ENCODE results near the gene RAB40C. TPM values are rescaled to one million over a fixed set of nuclear protein-coding genes. Genes with fewer than 3 reads are reported as not detected.

The RAB40C gene
- total and polyA plus RNA-seq, 2 experiments from 2014 or later, result 30.2 to 32.7 TPM

DNA sequence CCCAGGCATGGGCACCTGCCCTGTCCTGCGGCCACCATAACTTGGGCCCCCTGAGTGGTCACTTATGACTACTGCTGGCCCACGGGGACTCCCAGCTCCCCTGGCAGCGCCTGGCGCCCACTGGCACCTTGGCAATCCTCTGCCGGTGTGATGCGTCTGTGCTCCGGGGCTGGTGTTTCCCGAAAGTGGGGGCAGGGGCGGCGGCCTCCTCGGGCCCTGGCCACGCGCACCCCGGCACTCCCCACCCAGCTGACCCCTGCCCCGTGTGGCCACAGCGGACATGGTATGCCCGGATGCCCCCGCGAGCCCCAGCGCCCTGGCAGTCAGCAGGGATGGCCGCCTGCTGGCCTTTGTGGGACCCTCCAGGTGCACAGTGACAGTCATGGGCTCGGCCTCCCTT, 67.6 kb downstream of the RAB40C start:
- no peaks in the 10 kb centered on the region for H3K9me3 ChIP-seq (ENCODE audit: low read depth)
- H3K79me2 ChIP-seq, result no peaks in the 10 kb centered on the region
- WGBS (ENCODE audit: low lambda C conversion rate, missing lambda C conversion rate), result 98% methylated on average over 19 of the region's 22 CpGs
- H3K4me1 ChIP-seq (ENCODE audit: insufficient read depth), result peaks cover 3% of the 10 kb centered on the region
- no peaks in the 10 kb centered on the region for H3K27me3 ChIP-seq
- no peak overlapping the region for H3K4me2 ChIP-seq
- no peak overlapping the region for H3K27ac ChIP-seq
- no peaks in the 10 kb centered on the region for H3K9me2 ChIP-seq (replicated peaks; ENCODE audit: insufficient read depth)
- H3K4me3 ChIP-seq, result no peak overlapping the region
- no peak for TF ChIP-seq EZH2phosphoT487 (IDR thresholded peaks at IDR 0.05; ENCODE audit: low read depth, severe bottlenecking, unreplicated experiment)
- no peak for TF ChIP-seq EZH2 (IDR thresholded peaks at IDR 0.05; ENCODE audit: borderline replicate concordance)
- TF ChIP-seq, protein P1, sequence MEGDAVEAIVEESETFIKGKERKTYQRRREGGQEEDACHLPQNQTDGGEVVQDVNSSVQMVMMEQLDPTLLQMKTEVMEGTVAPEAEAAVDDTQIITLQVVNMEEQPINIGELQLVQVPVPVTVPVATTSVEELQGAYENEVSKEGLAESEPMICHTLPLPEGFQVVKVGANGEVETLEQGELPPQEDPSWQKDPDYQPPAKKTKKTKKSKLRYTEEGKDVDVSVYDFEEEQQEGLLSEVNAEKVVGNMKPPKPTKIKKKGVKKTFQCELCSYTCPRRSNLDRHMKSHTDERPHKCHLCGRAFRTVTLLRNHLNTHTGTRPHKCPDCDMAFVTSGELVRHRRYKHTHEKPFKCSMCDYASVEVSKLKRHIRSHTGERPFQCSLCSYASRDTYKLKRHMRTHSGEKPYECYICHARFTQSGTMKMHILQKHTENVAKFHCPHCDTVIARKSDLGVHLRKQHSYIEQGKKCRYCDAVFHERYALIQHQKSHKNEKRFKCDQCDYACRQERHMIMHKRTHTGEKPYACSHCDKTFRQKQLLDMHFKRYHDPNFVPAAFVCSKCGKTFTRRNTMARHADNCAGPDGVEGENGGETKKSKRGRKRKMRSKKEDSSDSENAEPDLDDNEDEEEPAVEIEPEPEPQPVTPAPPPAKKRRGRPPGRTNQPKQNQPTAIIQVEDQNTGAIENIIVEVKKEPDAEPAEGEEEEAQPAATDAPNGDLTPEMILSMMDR (IDR thresholded peaks at IDR 0.05; ENCODE audit: poor library complexity), result no peak
- H3K36me3 ChIP-seq (replicated peaks; ENCODE audit: insufficient read depth, low read depth), result no peaks in the 10 kb centered on the region
- no peak for DNase-seq (ENCODE audit: low spot score)
- no peak overlapping the region for H2AFZ ChIP-seq
- H4K20me1 ChIP-seq (ENCODE audit: insufficient read depth, poor library complexity, severe bottlenecking), result no peaks in the 10 kb centered on the region

DNA sequence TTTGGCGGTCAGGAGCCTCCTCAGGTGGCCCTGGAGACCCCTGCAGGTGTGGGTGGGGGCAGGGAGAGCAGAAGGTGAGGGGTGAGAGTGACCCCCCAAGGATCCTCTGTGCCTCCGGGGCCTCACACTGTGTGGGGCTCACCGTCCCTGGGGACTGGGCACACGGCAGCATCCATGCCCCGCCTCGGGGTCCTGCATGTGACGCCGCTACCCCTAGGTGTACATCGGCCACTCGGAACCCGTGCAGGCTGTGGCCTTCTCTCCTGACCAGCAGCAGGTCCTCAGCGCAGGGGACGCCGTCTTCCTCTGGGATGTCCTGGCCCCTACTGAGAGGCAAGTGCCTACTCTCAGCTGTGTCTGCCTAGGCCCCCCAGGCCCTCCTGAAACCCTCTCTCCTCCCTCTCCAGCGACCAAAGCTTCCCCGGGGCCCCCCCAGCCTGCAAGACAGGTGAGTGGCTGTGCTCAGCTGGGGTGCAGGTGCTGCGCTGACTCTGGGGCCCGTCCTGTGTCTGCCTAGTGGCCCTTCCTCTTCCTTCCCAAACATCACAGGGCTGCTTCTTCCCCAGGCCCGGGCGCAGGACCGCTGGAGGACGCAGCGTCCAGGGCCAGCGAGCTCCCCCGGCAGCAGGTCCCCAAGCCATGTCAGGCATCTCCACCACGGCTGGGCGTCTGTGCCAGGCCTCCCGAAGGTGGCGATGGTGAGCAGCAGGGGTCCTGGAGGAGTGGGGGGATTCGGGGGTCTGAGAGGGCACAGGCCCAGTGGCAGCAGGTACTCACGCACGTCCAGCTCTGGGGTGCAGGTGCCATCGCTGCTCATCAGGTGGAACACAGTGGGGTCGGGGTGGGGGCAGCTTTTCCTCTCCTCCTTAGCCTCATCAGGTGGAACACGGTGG, 69.1 kb downstream of the RAB40C start:
- no peaks in the 10 kb centered on the region for H4K20me1 ChIP-seq (ENCODE audit: insufficient read depth, poor library complexity, severe bottlenecking)
- peaks cover 3% of the 10 kb centered on the region for H3K4me1 ChIP-seq (ENCODE audit: insufficient read depth)
- no peak for DNase-seq (ENCODE audit: low spot score)
- TF ChIP-seq EZH2 (IDR thresholded peaks at IDR 0.05; ENCODE audit: borderline replicate concordance), result no peak
- TF ChIP-seq EZH2phosphoT487 (IDR thresholded peaks at IDR 0.05; ENCODE audit: low read depth, severe bottlenecking, unreplicated experiment), result no peak
- TF ChIP-seq, protein P1 (IDR thresholded peaks at IDR 0.05; ENCODE audit: poor library complexity), result no peak
- no peaks in the 10 kb centered on the region for H3K9me3 ChIP-seq (ENCODE audit: low read depth)
- no peak overlapping the region for H3K27ac ChIP-seq
- H2AFZ ChIP-seq, result no peak overlapping the region
- H3K4me2 ChIP-seq, result no peak overlapping the region
- no peaks in the 10 kb centered on the region for H3K36me3 ChIP-seq (replicated peaks; ENCODE audit: insufficient read depth, low read depth)
- no peaks in the 10 kb centered on the region for H3K9me2 ChIP-seq (replicated peaks; ENCODE audit: insufficient read depth)
- no peaks in the 10 kb centered on the region for H3K27me3 ChIP-seq
- H3K4me3 ChIP-seq, result no peak overlapping the region
- 95% methylated on average over 32 of the region's 35 CpGs for WGBS (ENCODE audit: low lambda C conversion rate, missing lambda C conversion rate)
- H3K79me2 ChIP-seq, result no peaks in the 10 kb centered on the region

DNA sequence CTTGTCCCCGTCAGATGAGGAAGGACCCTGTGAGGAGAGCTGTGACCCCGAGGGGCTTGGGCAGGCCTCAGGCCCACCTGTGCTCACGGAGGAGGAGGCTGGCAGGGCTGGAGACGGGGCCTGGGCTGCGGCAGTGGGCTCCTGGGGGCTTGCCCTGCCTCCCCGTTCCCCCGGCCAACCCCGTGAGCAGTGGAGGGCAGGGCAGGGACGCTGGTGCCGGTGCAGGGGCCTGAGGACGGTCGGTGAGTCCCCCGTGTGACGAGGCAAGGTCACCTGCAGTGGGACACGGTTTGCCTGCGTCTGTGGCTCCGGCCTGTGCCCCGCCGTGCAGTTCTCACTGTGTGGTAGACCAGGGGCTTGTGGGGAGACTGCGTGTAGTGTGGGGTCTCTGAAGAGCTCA, 69.8 kb downstream of the RAB40C start:
- H3K4me2 ChIP-seq, result no peak overlapping the region
- no peaks in the 10 kb centered on the region for H3K9me2 ChIP-seq (replicated peaks; ENCODE audit: insufficient read depth)
- H3K27ac ChIP-seq, result no peak overlapping the region
- no peaks in the 10 kb centered on the region for H4K20me1 ChIP-seq (ENCODE audit: insufficient read depth, poor library complexity, severe bottlenecking)
- H3K9me3 ChIP-seq (ENCODE audit: low read depth), result no peaks in the 10 kb centered on the region
- no peak for DNase-seq (ENCODE audit: low spot score)
- H3K79me2 ChIP-seq, result no peaks in the 10 kb centered on the region
- H2AFZ ChIP-seq, result no peak overlapping the region
- H3K36me3 ChIP-seq (replicated peaks; ENCODE audit: insufficient read depth, low read depth), result no peaks in the 10 kb centered on the region
- no peak overlapping the region for H3K4me3 ChIP-seq
- WGBS (ENCODE audit: low lambda C conversion rate, missing lambda C conversion rate), result 88% methylated on average over 14 of the region's 20 CpGs
- H3K4me1 ChIP-seq (ENCODE audit: insufficient read depth), result peaks cover 3% of the 10 kb centered on the region
- no peak for TF ChIP-seq EZH2 (IDR thresholded peaks at IDR 0.05; ENCODE audit: borderline replicate concordance)
- TF ChIP-seq, protein P1 (IDR thresholded peaks at IDR 0.05; ENCODE audit: poor library complexity), result no peak
- TF ChIP-seq EZH2phosphoT487 (IDR thresholded peaks at IDR 0.05; ENCODE audit: low read depth, severe bottlenecking, unreplicated experiment), result no peak
- no peaks in the 10 kb centered on the region for H3K27me3 ChIP-seq

All from hepatocyte (in vitro differentiated cells).